T-helper 1 cell treated with Interleukin-12 subunit alpha and Interleukin-12 subunit beta and Interleukin-4 antibody, amounts not matched to agents 30 ng/mL and 1 ng/mL, for 36 hours (primary cell): Measurements from ENCODE around the gene ATP9B. TPM values are rescaled to one million over a fixed set of nuclear protein-coding genes. Genes with fewer than 3 reads are reported as not detected.

Experiments used
- intact Hi-C: fragments of 100-400 bp; cut with micrococcal nuclease; formaldehyde crosslinking; loops from one replicate; pipeline ENCODE4 v1.15.1; 2024
- total RNA-seq: library from RNA; stranded (reverse); gene quantifications from 2 replicates; pipeline ENCODE4 v1.2.3, GENCODE V29; 2022

Gene ATP9B
- total RNA-seq, 1 donor from 2014 or later: 27.7 TPM

DNA sequence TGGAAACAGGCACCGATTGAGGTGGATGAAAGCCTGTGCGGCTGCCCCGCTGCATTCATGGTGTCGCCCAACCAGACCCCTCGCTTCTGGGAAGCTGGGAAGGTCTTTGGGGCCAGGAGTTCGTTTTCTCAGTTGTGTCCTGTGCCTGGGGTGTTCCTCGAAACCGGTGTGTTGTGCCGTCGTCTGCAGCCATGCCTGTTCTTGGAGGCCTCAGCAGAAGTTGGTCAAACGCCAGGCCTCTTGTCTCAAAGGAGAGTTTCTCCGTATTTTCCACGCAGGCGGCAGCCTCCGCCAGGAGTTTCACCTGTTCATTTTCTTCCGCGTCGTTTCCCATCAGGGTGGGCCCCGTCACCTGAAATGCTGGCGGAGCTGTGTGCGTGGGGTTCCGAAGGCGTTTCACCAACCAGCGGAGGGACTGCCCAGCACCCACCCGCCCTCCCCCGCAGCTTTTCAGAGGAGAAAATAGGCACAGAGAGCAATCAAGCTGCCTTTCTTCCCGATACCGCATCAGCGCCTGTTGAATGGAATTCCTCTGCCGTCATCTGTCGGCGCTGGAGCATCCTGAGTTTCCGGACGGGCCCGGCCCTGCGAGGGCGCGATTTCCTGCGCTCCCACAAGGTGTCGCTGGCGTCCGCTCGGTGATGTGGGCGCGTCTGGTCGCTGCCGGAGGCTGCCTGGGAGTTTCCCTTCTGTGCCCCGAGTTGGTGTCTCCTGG is 309.5 kb downstream of the ATP9B start:
- intact Hi-C loops: loop anchor here (1.0 to 5.0 kb wide), 5 partner anchors 15 to 779 kb away; partner anchors contain the start of gene CTDP1

- intact Hi-C loops: loop anchor here (1.0 to 5.0 kb wide), 5 partner anchors 14 to 778 kb away; partner anchors contain the start of gene CTDP1
Observed at GRCh38 chr18:79379251-79379905, 310.2 kb downstream of the ATP9B start.

DNA sequence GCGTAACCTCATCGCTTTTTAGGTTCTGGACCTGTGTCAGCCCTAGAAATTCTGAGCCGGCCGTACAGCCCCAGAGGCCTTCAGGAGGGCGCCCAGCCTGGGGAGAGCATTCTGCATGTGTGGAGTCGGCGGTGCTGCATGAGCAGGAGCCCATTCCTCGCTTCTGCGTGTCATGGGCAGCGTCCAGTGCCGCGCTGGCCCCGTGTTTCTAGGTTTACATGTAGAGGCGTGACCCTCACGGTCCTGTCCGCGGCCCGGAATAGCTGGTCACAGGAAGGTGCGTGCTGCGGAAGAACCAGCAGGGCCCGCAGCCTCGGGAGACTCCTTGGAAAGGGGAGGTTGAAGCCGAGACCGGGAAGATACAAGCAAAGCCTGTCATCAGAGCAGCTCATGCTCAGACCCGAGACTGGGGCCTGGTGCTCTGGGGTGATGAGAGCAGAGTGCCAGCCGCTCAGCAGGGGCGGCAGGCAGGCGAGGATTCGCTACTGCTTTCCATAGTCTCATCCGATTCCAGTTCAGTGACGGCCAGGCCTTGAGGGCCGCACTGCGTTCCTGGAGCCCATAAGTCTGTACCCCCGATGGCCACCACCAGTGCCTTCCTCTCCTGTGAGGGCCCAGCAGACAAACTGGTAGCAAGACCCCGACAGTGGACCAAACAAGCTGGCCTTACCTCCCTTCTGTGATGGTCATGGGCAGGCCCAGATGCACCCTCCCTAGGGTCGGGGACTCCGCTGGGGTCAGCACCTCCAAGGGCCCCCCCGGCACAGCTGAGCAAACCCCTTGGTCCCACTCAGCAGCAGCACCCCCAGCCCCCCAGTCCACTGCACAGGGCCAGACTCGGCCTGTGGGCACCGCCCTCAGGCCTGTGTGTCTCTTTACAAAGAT is 311.0 kb downstream of the ATP9B start:
- intact Hi-C loops: loop anchor here (1.0 to 5.0 kb wide), 5 partner anchors 13 to 777 kb away; partner anchors contain the start of gene CTDP1

GRCh38 chr18:79380816-79381806 is 311.9 kb downstream of the ATP9B start:
- intact Hi-C loops: no loop called here

DNA sequence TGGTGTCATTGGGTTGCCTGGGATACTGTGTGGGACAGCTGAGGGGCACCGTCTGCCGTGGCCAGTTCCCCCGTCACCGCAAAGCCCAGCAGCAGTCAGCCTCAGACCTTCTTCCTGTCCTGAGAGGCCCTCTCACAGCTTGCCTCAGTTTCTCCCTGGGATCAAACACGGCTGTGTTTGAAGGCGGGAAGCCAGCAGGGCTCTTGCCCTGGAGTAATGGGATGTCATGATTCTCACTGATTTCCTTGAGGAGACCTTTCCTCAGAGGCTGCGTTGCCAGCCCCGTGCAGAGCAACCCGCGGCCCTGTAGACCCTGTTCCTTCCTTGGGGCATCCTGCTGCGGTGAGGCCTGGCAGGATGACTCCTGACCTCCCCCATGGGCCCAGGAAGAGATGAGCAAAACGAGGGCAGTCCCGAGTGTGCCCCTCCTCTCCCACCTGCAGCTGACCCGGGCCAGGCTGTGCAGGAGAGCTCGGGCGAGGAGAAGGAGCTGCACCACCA is 312.7 kb downstream of the ATP9B start:
- intact Hi-C loops: no loop called here

- intact Hi-C loops: no loop called here
Observed at GRCh38 chr18:79382681-79383387, 313.6 kb downstream of the ATP9B start.

DNA sequence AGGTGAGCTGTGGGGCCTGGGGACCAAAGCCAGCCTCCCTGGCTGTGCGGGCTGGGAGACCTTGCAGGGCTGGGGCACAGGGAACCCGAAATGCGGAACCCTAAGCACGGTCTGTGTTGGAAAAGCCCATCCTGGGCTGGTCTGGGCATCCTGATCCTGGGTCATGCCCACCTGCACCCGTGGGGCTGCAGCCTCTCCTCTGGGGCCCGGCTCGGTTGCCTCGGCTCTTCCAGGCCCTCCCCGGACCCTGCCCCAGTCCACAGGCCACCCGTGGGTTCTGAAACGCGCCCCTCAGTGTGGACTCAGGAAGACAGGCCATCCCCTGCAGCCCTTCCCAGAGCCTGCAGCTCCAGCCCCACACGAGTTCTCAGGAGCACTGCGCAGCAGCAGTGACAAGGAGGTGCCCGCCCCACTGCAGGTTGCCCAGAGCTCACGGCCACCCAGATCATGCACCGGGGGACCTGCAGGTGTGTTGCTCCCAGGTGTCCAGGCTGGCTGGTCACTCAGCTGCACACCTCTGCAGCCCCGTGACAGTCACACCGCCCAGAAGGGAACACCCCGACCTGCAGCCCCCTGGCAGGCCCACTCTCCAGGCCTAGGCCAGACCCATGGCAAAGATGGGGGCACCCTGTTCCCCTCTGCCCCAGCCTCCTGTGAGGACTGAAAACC is 314.3 kb downstream of the ATP9B start:
- intact Hi-C loops: no loop called here

DNA sequence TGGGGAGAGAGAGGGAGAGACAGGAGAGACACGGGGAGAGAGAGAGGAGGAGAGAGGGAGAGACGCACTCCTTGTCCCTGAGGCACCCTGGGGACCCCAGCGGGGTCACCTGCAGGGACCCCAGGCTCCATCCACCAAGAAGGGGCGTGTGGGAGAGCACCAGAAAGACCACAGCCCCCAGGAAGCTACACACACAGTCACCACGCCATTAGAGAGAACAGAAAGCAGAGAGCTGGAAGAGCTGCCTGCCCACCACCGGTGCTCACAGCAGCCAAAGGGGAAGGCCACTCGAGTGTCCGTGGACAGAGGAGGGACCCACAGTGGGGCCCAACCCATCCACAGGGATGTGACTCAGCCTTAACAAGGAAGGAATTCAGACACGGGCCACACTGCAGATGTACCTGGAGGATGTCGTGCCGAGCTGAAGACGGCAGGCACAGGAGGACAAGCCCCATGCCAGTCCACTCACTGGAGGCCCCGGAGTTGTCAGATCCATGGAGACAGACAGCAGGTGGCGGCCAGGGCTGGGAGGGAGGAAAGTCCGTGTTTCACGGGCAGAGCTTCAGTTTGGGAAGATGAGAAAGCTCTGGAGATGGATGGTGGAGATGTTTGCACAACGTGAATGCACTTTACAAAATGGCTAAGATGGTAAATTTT is 315.1 kb downstream of the ATP9B start:
- intact Hi-C loops: no loop called here

- intact Hi-C loops: no loop called here
Observed at GRCh38 chr18:79384834-79385233, 315.6 kb downstream of the ATP9B start.

DNA sequence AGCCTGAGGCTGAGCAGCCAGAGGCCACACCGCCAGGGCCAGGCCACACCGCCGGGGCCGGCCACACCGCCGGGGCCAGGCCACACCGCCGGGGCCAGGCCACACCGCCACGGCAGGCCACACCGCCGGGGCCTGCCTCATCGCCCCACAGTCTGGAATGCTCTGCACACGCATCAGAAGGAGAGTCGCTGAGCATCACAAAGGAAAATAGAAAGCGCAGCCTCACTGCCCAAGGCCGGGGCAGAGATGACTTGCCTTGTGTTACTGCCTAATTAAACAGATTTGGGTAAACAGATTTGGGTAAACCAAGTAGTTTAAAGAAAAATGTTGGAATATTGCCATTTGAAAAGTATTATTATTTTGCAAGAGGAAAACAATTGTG is 316.1 kb downstream of the ATP9B start:
- intact Hi-C loops: no loop called here

DNA sequence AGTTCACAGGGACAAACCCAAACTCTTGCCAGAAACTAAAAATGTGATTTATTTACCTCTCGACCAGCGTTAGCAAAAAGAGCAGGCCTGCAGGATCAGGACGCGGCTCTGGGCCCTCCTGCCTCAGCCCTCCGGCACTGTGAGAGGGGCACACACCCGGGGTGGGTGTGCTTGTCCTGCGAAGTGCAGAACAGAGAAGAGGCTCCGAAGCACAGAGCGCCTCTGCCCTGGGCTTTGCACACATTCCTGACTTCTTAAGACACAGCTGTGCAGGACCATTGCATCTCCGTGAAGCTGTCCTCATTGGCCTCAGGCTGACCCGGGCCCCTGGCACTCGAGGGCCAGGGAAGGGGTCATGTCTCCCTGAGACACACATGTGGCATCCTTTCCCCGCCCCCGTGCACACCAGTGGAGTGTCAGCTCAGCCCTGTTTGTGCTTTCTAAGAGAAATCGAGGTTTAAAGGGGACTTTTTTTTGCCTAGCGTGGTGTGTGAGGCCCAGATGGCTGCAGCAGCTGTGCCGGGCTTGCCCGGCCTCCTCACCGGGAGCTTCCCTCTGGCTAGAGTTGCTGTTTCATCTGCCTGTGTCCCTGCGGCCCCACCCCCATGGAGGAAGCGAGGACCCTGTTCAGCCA is 316.6 kb downstream of the ATP9B start:
- intact Hi-C loops: no loop called here

DNA sequence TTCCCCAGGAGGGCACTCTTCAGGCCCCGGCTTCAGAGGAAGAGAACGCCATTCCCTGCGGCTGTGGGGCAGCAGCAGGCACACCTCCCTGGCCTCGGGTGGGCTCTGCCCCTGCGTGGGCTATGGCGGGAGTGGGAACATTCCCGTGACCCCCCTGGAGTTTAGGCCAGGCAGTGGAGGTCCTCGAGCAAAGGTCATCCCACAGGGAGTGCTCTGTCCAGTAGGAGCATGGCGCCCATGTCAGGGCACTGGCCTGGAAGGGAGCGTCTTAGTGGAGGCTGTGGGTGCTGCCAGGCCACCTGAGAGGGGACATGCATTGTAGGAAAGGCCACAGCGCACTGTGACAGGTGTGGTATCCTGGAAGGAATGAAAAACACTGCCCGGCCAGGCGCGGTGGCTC is 317.4 kb downstream of the ATP9B start:
- intact Hi-C loops: no loop called here

DNA sequence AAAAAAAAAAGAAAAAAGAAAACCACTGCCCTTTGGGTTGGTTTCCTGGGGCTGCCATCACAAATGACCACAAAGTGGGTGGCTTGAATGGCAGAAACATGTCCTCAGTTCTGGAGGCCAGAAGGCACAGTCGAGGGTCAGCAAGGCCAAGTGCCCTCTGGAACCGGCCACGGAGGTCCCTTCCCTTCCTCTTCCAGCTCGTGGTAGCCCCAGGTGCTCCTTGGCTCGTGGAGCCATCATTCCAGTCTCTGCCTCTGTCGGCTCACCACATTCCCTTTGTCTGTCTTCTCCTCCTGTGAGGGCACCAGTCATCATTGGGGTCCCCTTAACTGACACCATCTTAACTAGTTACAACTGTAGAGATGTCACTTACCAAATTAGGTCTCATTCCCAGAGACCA is 318.0 kb downstream of the ATP9B start:
- intact Hi-C loops: no loop called here

DNA sequence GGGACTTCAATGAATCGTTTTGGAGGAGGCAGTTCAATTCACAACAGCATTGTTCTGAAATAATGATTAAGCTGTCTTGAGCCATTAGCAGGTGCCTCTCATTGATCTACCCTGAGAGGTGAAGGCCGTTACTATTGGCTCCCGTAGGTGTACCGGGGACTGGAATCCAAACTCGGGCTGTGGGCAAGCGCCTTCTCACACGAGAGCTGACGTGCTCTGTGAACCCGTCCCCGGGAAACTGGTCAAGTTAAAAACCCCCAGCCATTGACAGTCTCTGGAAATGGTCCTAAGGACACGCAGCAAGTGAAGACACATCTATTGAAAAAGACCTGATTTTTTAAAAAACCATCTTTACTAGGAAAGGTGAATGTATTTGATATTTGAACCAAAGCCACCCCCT is 318.4 kb downstream of the ATP9B start:
- intact Hi-C loops: no loop called here

GRCh38 chr18:79388043-79388442 is 318.8 kb downstream of the ATP9B start:
- intact Hi-C loops: no loop called here

DNA sequence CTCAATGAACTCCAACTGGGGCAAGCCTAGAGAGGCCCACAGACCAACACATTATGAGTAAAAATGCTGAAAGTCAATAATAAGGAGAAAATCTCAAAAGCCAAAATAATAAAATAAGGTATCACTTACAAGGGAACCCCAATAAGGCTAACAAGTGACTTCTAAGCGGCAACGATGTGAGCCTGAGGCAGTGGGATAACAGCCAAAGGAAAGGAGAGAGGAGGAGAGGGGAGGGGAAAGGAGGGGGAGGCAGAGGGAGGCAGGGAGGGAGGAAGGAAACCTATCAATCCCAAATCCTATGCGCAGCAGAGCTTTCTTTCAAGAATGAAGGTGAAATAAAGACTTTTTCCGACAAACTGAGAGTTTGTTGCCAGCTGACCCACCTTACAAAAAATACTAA is 320.5 kb downstream of the ATP9B start:
- intact Hi-C loops: loop anchor here (5.0 kb wide), 2 partner anchors 563 to 758 kb away; partner anchors contain the start of gene SLC66A2

DNA sequence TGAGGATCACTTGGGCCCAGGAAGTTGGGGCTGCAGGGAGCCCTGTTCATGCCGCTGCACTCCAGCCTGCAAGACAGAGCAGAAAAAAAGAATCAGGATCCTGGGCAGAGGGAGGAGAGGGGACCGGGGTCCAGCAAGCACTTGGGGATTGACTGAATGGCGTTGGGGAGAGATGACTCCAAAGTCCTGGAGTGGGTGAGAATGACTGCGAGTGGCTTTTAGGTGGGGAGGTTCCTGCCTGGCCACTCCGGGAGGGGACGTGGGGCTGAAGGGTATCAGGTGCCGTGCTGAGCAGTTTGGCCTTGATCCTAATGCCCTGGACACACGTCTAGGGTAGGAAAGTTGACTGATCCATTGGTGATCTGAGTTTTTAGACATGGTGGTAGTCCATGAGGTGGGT is 323.0 kb downstream of the ATP9B start:
- intact Hi-C loops: loop anchor here (5.0 kb wide), 2 partner anchors 560 to 755 kb away; partner anchors contain the start of gene SLC66A2

- intact Hi-C loops: loop anchor here (1.0 to 5.0 kb wide), 4 partner anchors 12 to 754 kb away; partner anchors contain the start of gene SLC66A2
Observed at GRCh38 chr18:79393181-79393634, 324.0 kb downstream of the ATP9B start.
